GM21447 (cell line): ENCODE results near the gene TMEM144.

Source experiments
- ATAC-seq: cut with Tn5 transposase; IDR thresholded peaks from one replicate; pipeline ENCODE4 v1.9.1; 2021; ENCODE audit not compliant: unreplicated experiment

TMEM144 gene

GRCh38 chr4:158209825-158210807, at the start of gene TMEM144:
TMEM144 (plus strand) TSS chr4:158210486; CDS start chr4:158212668, 2,182 bp downstream.
- ATAC-seq, result peak; percentile 92

- no peak for ATAC-seq
Observed at GRCh38 chr4:158161551-158162354, 48.5 kb upstream of the TMEM144 start.

GRCh38 chr4:158162631-158163030, 47.7 kb upstream of the TMEM144 start:
- no peak for ATAC-seq

GRCh38 chr4:158163941-158164767, 46.1 kb upstream of the TMEM144 start:
- ATAC-seq, result no peak

GRCh38 chr4:158164768-158165213, 45.5 kb upstream of the TMEM144 start:
- ATAC-seq, result no peak

GRCh38 chr4:158166701-158167100, 43.6 kb upstream of the TMEM144 start:
- no peak for ATAC-seq

- ATAC-seq, result no peak
Observed at GRCh38 chr4:158168606-158169005, 41.7 kb upstream of the TMEM144 start.

- ATAC-seq, result no peak
Observed at GRCh38 chr4:158169506-158169905, 40.8 kb upstream of the TMEM144 start.

- ATAC-seq, result no peak
Observed at GRCh38 chr4:158169931-158170690, 40.2 kb upstream of the TMEM144 start.

GRCh38 chr4:158170691-158171561, 39.4 kb upstream of the TMEM144 start:
- no peak for ATAC-seq

- ATAC-seq, result no peak
Observed at GRCh38 chr4:158172261-158173258, 37.7 kb upstream of the TMEM144 start, which contains the start of gene GASK1B. GASK1B (minus strand) TSS chr4:158173025; CDS start chr4:158171375, 1,650 bp downstream.

- ATAC-seq, result no peak
Observed at GRCh38 chr4:158176108-158176507, 34.2 kb upstream of the TMEM144 start.

GRCh38 chr4:158176776-158177175, 33.5 kb upstream of the TMEM144 start:
- ATAC-seq, result no peak

- ATAC-seq, result no peak
Observed at GRCh38 chr4:158179465-158179864, 30.8 kb upstream of the TMEM144 start.

GRCh38 chr4:158181906-158182305, 28.4 kb upstream of the TMEM144 start:
- ATAC-seq, result no peak

GRCh38 chr4:158182736-158183135, 27.6 kb upstream of the TMEM144 start:
- ATAC-seq, result no peak

GRCh38 chr4:158186815-158187214, 23.5 kb upstream of the TMEM144 start:
- ATAC-seq, result no peak

GRCh38 chr4:158189422-158189821, 20.9 kb upstream of the TMEM144 start:
- no peak for ATAC-seq
